HEK293T (cell line): ENCODE measurements around the gene SPSB4.

Experiments
- CTCF ChIA-PET: fragments of 350-600 bp; formaldehyde crosslinking; extraction: SDS; loops from one replicate; lab custom pipeline; 2021; ENCODE audit warnings: antibody characterized with exemption, inconsistent platforms; lab: Yijun Ruan, JAX
- POLR2A ChIA-PET: fragments of 350-600 bp; formaldehyde crosslinking; extraction: SDS; loops from one replicate; lab custom pipeline; 2020; ENCODE audit warnings: antibody characterized with exemption, inconsistent platforms; lab: Yijun Ruan, JAX
- DNase-seq: peaks from one replicate; pipeline ENCODE4 v3.0.0; 2012; ENCODE audit warnings: mixed read lengths; ENCODE audit errors: extremely low spot score
- ARNT ChIP-seq: fragments of 450-650 bp; IDR thresholded peaks from 2 replicates; pipeline ENCODE4 v1.6.1; 2017; ENCODE audit warnings: mild to moderate bottlenecking
- BHLHE40 ChIP-seq: fragments of 450-650 bp; IDR thresholded peaks from 2 replicates; pipeline ENCODE4 v1.6.1; 2016; ENCODE audit warnings: mild to moderate bottlenecking, moderate library complexity, borderline replicate concordance
- CTBP1 ChIP-seq: fragments of 450-650 bp; IDR thresholded peaks from 2 replicates; pipeline ENCODE4 v1.6.1; 2016; ENCODE audit warnings: borderline replicate concordance
- ELF4 ChIP-seq: fragments of 450-650 bp; IDR thresholded peaks from 2 replicates; pipeline ENCODE4 v1.6.1; 2017; ENCODE audit warnings: antibody characterized with exemption
- FOXA1 ChIP-seq: fragments of 450-650 bp; IDR thresholded peaks from 2 replicates; pipeline ENCODE4 v1.6.1; 2016; ENCODE audit warnings: mild to moderate bottlenecking
- FOXK2 ChIP-seq: fragments of 450-650 bp; IDR thresholded peaks from 2 replicates; pipeline ENCODE4 v1.6.1; 2016; ENCODE audit warnings: mild to moderate bottlenecking
- FOXM1 ChIP-seq: fragments of 450-650 bp; IDR thresholded peaks from 2 replicates; pipeline ENCODE4 v1.6.1; 2017; ENCODE audit warnings: mild to moderate bottlenecking, borderline replicate concordance
- HDGF ChIP-seq: fragments of 450-650 bp; IDR thresholded peaks from 2 replicates; pipeline ENCODE4 v1.6.1; 2017; ENCODE audit warnings: antibody characterized with exemption, borderline replicate concordance
- L3MBTL2 ChIP-seq: fragments of 450-650 bp; conservative IDR thresholded peaks from 2 replicates; pipeline ENCODE4 v1.6.1; 2016; ENCODE audit warnings: mild to moderate bottlenecking
- LEF1 ChIP-seq: fragments of 450-650 bp; IDR thresholded peaks from 2 replicates; pipeline ENCODE4 v1.6.1; 2017; ENCODE audit warnings: mild to moderate bottlenecking, borderline replicate concordance
- NFRKB ChIP-seq: fragments of 450-650 bp; IDR thresholded peaks from 2 replicates; pipeline ENCODE4 v1.6.1; 2016; ENCODE audit warnings: mild to moderate bottlenecking, moderate library complexity
- PKNOX1 ChIP-seq: fragments of 450-650 bp; IDR thresholded peaks from 2 replicates; pipeline ENCODE4 v1.6.1; 2016
- SP1 ChIP-seq: fragments of 450-650 bp; IDR thresholded peaks from 2 replicates; pipeline ENCODE4 v1.6.1; 2017
- SUZ12 ChIP-seq: fragments of 450-650 bp; IDR thresholded peaks from 2 replicates; pipeline ENCODE4 v1.6.1; 2016; ENCODE audit warnings: mild to moderate bottlenecking
- TARDBP ChIP-seq: fragments of 450-650 bp; IDR thresholded peaks from 2 replicates; pipeline ENCODE4 v1.6.1; 2016
- ZNF384 ChIP-seq: fragments of 450-650 bp; IDR thresholded peaks from 2 replicates; pipeline ENCODE4 v1.6.1; 2016

Gene SPSB4

GRCh38 chr3:141122455-141123030 is 71.4 kb downstream of the SPSB4 start:
- ChIA-PET CTCF (no interaction called here), POLR2A (no interaction called here)
- DNase-seq, result no peak
- TF ChIP-seq FOXM1 (no peak), FOXK2 (no peak), FOXA1 (no peak), HDGF (no peak), LEF1 (no peak), SP1 (no peak), TARDBP (no peak), PKNOX1 (no peak), SUZ12 (no peak)

- ChIA-PET POLR2A (no interaction called here), CTCF (interaction anchor here (1.2 kb wide), 1 partner anchor 9 kb away, joined by 6 read pairs; no protein-coding TSS in a partner anchor)
Observed at GRCh38 chr3:141123677-141124410, 72.7 kb downstream of the SPSB4 start.

GRCh38 chr3:141124715-141125114 is 73.6 kb downstream of the SPSB4 start:
- ChIA-PET CTCF (interaction anchor here (1.2 kb wide), 1 partner anchor 9 kb away, joined by 6 read pairs; no protein-coding TSS in a partner anchor), POLR2A (no interaction called here)
- no peak for DNase-seq
- TF ChIP-seq SP1 (no peak), FOXA1 (no peak), ZNF384 (no peak), ARNT (no peak), L3MBTL2 (no peak), LEF1 (no peak), NFRKB (no peak), FOXK2 (no peak), BHLHE40 (no peak), ELF4 (no peak), CTBP1 (no peak), FOXM1 (no peak), PKNOX1 (no peak), HDGF (no peak), TARDBP (no peak), SUZ12 (no peak)

More at GRCh38 chr3:141123677-141124410, 72.7 kb downstream of the SPSB4 start:
- DNase-seq, result no peak
- TF ChIP-seq SP1 (no peak), ELF4 (no peak)

GRCh38 chr3:141125351-141125750 is 74.2 kb downstream of the SPSB4 start:
- TF ChIP-seq BHLHE40 (no peak), TARDBP (no peak), SP1 (no peak), FOXM1 (no peak), LEF1 (no peak), CTBP1 (no peak), L3MBTL2 (no peak), SUZ12 (no peak), HDGF (no peak), ELF4 (no peak), ARNT (no peak), FOXK2 (no peak), PKNOX1 (no peak), ZNF384 (no peak), FOXA1 (no peak), NFRKB (no peak)
- POLR2A ChIA-PET, result no interaction called here
- DNase-seq, result no peak
- CTCF ChIA-PET, result no interaction called here

- ChIA-PET POLR2A (no interaction called here), CTCF (interaction anchor here (1.4 kb wide), 1 partner anchor 12 kb away, joined by 10 read pairs; no protein-coding TSS in a partner anchor)
- TF ChIP-seq ZNF384 (no peak), LEF1 (no peak)
- DNase-seq, result no peak
Observed at GRCh38 chr3:141126661-141127343, 75.7 kb downstream of the SPSB4 start.

GRCh38 chr3:141127344-141128125 is 76.4 kb downstream of the SPSB4 start:
- TF ChIP-seq PKNOX1 (no peak), BHLHE40 (no peak), NFRKB (no peak), SUZ12 (no peak), LEF1 (no peak), FOXK2 (no peak), SP1 (no peak)
- no peak for DNase-seq
- POLR2A ChIA-PET, result no interaction called here
- CTCF ChIA-PET, result interaction anchor here (1.4 kb wide), 1 partner anchor 12 kb away, joined by 10 read pairs; no protein-coding TSS in a partner anchor
